Hepatocyte (in vitro differentiated cells): ENCODE data around the gene CC2D2A.

ENCODE experiments used
- EZH2 ChIP-seq: fragments of 200-600 bp; sonication (generic); IDR thresholded peaks from 2 replicates; pipeline ENCODE4 v1.6.1; 2016; ENCODE audit warnings: antibody characterized with exemption, mild to moderate bottlenecking, borderline replicate concordance
- TF ChIP-seq, protein P1 (sequence below): fragments of 200-600 bp; sonication (generic); IDR thresholded peaks from 2 replicates; pipeline ENCODE4 v1.5.1; 2016; ENCODE audit warnings: antibody characterized with exemption, mild to moderate bottlenecking; ENCODE audit not compliant: poor library complexity

DNA sequence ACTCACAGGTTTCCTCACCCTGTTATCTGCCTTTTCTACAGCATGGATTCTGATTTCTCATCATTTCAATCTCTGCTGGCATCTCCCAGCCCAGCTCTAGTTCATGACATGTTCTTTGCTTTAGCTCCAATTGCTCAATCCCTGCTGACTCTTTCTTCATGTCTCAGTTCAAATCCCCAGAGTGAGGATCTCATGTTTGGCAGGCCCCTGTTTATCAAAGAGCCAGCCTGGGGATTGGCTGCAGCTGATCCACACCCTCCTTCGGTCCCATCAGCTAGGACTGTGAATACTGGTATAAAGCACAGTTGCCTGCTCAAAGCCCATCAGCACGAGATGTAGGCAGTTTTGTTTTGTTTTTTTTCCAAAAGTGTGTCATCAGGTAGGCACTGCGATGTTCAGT lies 14.4 kb upstream of the CC2D2A start:
- TF ChIP-seq, protein P1, sequence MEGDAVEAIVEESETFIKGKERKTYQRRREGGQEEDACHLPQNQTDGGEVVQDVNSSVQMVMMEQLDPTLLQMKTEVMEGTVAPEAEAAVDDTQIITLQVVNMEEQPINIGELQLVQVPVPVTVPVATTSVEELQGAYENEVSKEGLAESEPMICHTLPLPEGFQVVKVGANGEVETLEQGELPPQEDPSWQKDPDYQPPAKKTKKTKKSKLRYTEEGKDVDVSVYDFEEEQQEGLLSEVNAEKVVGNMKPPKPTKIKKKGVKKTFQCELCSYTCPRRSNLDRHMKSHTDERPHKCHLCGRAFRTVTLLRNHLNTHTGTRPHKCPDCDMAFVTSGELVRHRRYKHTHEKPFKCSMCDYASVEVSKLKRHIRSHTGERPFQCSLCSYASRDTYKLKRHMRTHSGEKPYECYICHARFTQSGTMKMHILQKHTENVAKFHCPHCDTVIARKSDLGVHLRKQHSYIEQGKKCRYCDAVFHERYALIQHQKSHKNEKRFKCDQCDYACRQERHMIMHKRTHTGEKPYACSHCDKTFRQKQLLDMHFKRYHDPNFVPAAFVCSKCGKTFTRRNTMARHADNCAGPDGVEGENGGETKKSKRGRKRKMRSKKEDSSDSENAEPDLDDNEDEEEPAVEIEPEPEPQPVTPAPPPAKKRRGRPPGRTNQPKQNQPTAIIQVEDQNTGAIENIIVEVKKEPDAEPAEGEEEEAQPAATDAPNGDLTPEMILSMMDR, result no peak
- TF ChIP-seq EZH2, result no peak
